D721Med (cell line): ENCODE results near the gene DSCAM.

Experiments used
- DNase-seq: peaks from one replicate; pipeline ENCODE4 v3.0.0; 2011; ENCODE audit warnings: low spot score; ENCODE audit not compliant: insufficient read length
- FAIRE-seq: peaks from 2 replicates; lab custom pipeline; 2011; peaks lifted over from hg19 to GRCh38; lab: Jason Lieb, UNC
- TF ChIP-seq, protein P1 (sequence below): IDR thresholded peaks from 2 replicates; pipeline ENCODE4 v1.5.1; 2012; ENCODE audit warnings: mild to moderate bottlenecking, control low read depth; ENCODE audit not compliant: insufficient read depth; ENCODE audit errors: missing control alignments

DSCAM gene

DNA sequence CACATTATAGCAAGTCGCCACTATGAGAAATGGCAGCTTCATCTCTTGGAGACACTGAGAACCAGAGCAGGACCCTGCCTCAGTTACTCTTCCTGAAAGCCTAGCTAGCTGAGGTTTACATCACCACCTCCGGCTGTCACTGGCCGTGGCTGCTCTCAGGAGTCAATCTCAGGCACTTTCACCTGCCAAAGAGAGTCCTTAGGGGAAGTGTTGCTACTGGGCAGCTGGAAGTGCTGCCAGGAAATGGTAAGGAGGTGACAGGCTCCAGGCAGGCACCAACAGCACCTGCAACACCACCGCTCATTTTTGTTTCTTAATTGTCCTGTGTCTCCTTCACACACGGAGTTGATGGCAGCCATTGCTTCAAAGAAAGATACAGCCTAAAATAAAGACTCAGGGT is 92.5 kb downstream of the DSCAM start:
- FAIRE-seq (no peak), DNase-seq (no peak)
- TF ChIP-seq, protein P1, sequence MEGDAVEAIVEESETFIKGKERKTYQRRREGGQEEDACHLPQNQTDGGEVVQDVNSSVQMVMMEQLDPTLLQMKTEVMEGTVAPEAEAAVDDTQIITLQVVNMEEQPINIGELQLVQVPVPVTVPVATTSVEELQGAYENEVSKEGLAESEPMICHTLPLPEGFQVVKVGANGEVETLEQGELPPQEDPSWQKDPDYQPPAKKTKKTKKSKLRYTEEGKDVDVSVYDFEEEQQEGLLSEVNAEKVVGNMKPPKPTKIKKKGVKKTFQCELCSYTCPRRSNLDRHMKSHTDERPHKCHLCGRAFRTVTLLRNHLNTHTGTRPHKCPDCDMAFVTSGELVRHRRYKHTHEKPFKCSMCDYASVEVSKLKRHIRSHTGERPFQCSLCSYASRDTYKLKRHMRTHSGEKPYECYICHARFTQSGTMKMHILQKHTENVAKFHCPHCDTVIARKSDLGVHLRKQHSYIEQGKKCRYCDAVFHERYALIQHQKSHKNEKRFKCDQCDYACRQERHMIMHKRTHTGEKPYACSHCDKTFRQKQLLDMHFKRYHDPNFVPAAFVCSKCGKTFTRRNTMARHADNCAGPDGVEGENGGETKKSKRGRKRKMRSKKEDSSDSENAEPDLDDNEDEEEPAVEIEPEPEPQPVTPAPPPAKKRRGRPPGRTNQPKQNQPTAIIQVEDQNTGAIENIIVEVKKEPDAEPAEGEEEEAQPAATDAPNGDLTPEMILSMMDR, result no peak

GRCh38 chr21:40753756-40754155 is 93.2 kb downstream of the DSCAM start:
- FAIRE-seq, result no peak
- TF ChIP-seq, protein P1, result no peak
- no peak for DNase-seq

- DNase-seq, result no peak
- FAIRE-seq, result no peak
- TF ChIP-seq, protein P1, result no peak
Measured at GRCh38 chr21:40752125-40752524, 94.8 kb downstream of the DSCAM start.

DNA sequence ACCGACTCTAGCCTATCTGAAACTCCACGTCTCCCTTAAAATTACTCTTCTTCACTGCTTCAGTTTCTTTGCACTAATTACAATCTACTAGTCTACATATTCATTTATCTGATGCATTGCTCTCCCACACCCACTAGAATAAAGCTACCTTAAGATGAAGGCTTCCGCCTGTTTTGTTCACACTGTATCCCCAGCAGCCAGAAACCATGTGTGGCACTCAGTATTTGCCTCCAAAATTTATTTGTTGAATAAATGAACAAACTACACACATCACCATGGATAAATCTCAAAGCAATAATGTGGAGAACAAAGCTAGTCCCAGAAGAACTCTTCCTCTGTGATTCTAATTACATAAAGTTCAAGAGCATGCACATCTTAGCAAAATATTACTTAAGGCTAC is 95.7 kb downstream of the DSCAM start:
- FAIRE-seq, result no peak

GRCh38 chr21:40736145-40736544 is 110.8 kb downstream of the DSCAM start:
- TF ChIP-seq, protein P1, result no peak
- no peak for FAIRE-seq
- no peak for DNase-seq

More for the DNA sequence above, 95.7 kb downstream of the DSCAM start:
- TF ChIP-seq, protein P1, result no peak
- DNase-seq, result no peak

DNA sequence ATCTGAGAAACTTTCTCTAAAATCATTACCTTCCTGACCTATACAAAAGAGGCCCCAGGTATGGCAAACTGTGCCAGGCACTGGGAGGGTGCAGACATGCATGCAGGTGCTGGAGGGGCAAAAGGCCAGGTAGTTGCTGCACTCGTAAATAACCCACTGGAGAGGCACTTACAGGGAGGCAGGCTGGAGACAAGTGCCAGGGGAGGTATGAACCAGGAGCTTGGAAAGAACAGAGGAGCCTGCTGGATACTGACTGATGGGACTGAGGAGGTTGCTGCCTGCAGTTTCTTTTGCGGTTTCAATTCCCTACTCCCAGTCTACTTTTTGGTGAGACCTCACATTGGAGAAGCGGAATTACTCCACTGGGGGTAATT is 113.9 kb downstream of the DSCAM start:
- TF ChIP-seq, protein P1, result no peak
- no peak for FAIRE-seq
- no peak for DNase-seq

- DNase-seq (no peak), FAIRE-seq (no peak)
- TF ChIP-seq, protein P1, result no peak
Measured at GRCh38 chr21:40732253-40733023, 114.5 kb downstream of the DSCAM start.
